Measurements from ENCODE around the gene CEP104.

DNA sequence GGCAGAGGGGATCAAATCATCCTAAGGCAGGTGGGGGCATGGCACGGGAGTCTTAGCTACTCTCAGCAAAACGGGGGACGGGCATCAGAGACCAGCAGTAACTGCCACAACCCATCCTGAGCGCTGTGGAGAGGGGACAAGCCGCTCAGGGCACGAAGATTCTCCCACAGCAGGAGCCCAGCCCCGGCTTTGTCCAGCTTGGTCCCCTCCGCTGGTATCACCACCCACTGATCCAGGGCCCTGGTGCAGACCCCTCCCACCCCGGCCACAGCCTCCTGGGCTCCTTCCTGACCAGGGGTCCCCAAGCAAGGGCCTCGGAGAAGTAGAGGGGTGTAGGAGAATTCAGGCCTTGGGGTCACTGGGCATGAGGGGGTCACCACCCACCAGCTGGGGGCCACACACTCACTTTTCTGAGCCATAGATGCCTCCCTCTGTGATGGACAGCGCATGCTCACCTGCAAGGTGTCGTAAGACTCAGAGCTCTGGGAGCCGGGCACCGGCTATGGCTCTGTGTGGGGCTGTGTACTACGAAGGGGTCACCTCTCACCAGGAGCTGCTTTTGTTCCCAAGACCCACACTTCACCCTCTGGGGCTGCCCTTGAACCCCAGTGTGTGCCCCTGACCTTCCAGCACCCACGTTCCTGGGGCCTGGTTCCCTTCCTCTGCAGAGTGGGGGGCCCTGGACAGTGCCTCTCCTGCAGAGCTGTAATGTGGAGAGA is 86.8 kb downstream of the CEP104 start:
- TF ChIP-seq HDGF (IDR thresholded peaks at IDR 0.05; ENCODE audit: borderline replicate concordance): no peak
- TF ChIP-seq, protein P1, sequence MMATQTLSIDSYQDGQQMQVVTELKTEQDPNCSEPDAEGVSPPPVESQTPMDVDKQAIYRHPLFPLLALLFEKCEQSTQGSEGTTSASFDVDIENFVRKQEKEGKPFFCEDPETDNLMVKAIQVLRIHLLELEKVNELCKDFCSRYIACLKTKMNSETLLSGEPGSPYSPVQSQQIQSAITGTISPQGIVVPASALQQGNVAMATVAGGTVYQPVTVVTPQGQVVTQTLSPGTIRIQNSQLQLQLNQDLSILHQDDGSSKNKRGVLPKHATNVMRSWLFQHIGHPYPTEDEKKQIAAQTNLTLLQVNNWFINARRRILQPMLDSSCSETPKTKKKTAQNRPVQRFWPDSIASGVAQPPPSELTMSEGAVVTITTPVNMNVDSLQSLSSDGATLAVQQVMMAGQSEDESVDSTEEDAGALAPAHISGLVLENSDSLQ (IDR thresholded peaks at IDR 0.05): no peak
- no peak for TF ChIP-seq BHLHE40 (IDR thresholded peaks at IDR 0.05; ENCODE audit: borderline replicate concordance)
- no peak for TF ChIP-seq SP1 (IDR thresholded peaks at IDR 0.05)
- TF ChIP-seq FOXM1 (IDR thresholded peaks at IDR 0.05; ENCODE audit: borderline replicate concordance): no peak
- TF ChIP-seq SUZ12 (IDR thresholded peaks at IDR 0.05): no peak
- no peak for TF ChIP-seq ELF4 (IDR thresholded peaks at IDR 0.05)
- TF ChIP-seq NFRKB (IDR thresholded peaks at IDR 0.05): no peak
- no peak for TF ChIP-seq ZNF384 (IDR thresholded peaks at IDR 0.05)
- TF ChIP-seq TARDBP (IDR thresholded peaks at IDR 0.05): no peak
- TF ChIP-seq FOXK2 (IDR thresholded peaks at IDR 0.05): no peak
